Measurements from ENCODE around the gene FAM53A. TPM values are rescaled to one million over a fixed set of nuclear protein-coding genes. Genes with fewer than 3 reads are reported as not detected.

Gene FAM53A
- total RNA-seq, 1 experiment from 2014 or later = 1.6 TPM

- H3K36me3 ChIP-seq (ENCODE audit: insufficient read depth, low read length, poor library complexity, severe bottlenecking) = no peaks in the 10 kb centered on the region
- H3K4me1 ChIP-seq (ENCODE audit: insufficient read depth, low read length, poor library complexity, severe bottlenecking) = no peaks in the 10 kb centered on the region
- no peaks in the 10 kb centered on the region for H3K27me3 ChIP-seq (replicated peaks; ENCODE audit: insufficient read depth, low read depth, low read length, poor library complexity)
- no peak for DNase-seq (ENCODE audit: low spot score)
- intact Hi-C loops (cut with micrococcal nuclease; ENCODE audit: unreplicated experiment) = no loop called here
- H3K27ac ChIP-seq (ENCODE audit: low read depth, low read length, poor library complexity, severe bottlenecking) = no peak overlapping the region
- BruUV-seq (replicated peaks) = no TSS peak
- POLR2A ChIA-PET (ENCODE audit: low non-redundant PET) = no interaction called here
- CTCF ChIA-PET = no interaction called here
- TF ChIP-seq EZH2 (IDR thresholded peaks at IDR 0.05; ENCODE audit: borderline replicate concordance, low read depth, low read length, poor library complexity, severe bottlenecking) = no peak
- TF ChIP-seq CTCF (conservative IDR thresholded peaks at IDR 0.05; ENCODE audit: low read depth, low read length) = no peak
- H3K4me3 ChIP-seq (ENCODE audit: low read depth, low read length, poor library complexity, severe bottlenecking) = no peak overlapping the region
- H3K9me3 ChIP-seq (ENCODE audit: low read depth, low read length, poor library complexity, severe bottlenecking) = no peaks in the 10 kb centered on the region
These were observed 62.6 kb downstream of the FAM53A start for GRCh38 chr4:1621526-1621925.

- intact Hi-C loops (cut with micrococcal nuclease; ENCODE audit: unreplicated experiment) = no loop called here
- ChIA-PET POLR2A (ENCODE audit: low non-redundant PET) (no interaction called here), CTCF (no interaction called here)
- H3K4me3 ChIP-seq (ENCODE audit: low read depth, low read length, poor library complexity, severe bottlenecking) = no peak overlapping the region
- no peak for DNase-seq (ENCODE audit: low spot score)
- no peaks in the 10 kb centered on the region for H3K36me3 ChIP-seq (ENCODE audit: insufficient read depth, low read length, poor library complexity, severe bottlenecking)
- no peaks in the 10 kb centered on the region for H3K9me3 ChIP-seq (ENCODE audit: low read depth, low read length, poor library complexity, severe bottlenecking)
- H3K27ac ChIP-seq (ENCODE audit: low read depth, low read length, poor library complexity, severe bottlenecking) = no peak overlapping the region
- no TSS peak for BruUV-seq (replicated peaks)
- no peaks in the 10 kb centered on the region for H3K27me3 ChIP-seq (replicated peaks; ENCODE audit: insufficient read depth, low read depth, low read length, poor library complexity)
- TF ChIP-seq CTCF (conservative IDR thresholded peaks at IDR 0.05; ENCODE audit: low read depth, low read length) = no peak
- H3K4me1 ChIP-seq (ENCODE audit: insufficient read depth, low read length, poor library complexity, severe bottlenecking) = no peaks in the 10 kb centered on the region
These were observed 64.9 kb downstream of the FAM53A start for GRCh38 chr4:1619151-1619672.

- H3K9me3 ChIP-seq (ENCODE audit: low read depth, low read length, poor library complexity, severe bottlenecking) = no peaks in the 10 kb centered on the region
- no peaks in the 10 kb centered on the region for H3K36me3 ChIP-seq (ENCODE audit: insufficient read depth, low read length, poor library complexity, severe bottlenecking)
- H3K27me3 ChIP-seq (replicated peaks; ENCODE audit: insufficient read depth, low read depth, low read length, poor library complexity) = no peaks in the 10 kb centered on the region
- intact Hi-C loops (cut with micrococcal nuclease; ENCODE audit: unreplicated experiment) = no loop called here
- no peak for TF ChIP-seq CTCF (conservative IDR thresholded peaks at IDR 0.05; ENCODE audit: low read depth, low read length)
- no peak for TF ChIP-seq EZH2 (IDR thresholded peaks at IDR 0.05; ENCODE audit: borderline replicate concordance, low read depth, low read length, poor library complexity, severe bottlenecking)
- no peaks in the 10 kb centered on the region for H3K4me1 ChIP-seq (ENCODE audit: insufficient read depth, low read length, poor library complexity, severe bottlenecking)
- POLR2A ChIA-PET (ENCODE audit: low non-redundant PET) = no interaction called here
- CTCF ChIA-PET = no interaction called here
- no peak overlapping the region for H3K4me3 ChIP-seq (ENCODE audit: low read depth, low read length, poor library complexity, severe bottlenecking)
- no peak for DNase-seq (ENCODE audit: low spot score)
- no peak overlapping the region for H3K27ac ChIP-seq (ENCODE audit: low read depth, low read length, poor library complexity, severe bottlenecking)
- no TSS peak for BruUV-seq (replicated peaks)
These were observed 65.7 kb downstream of the FAM53A start for GRCh38 chr4:1618438-1618837.
